ENCODE measurements around the gene ATP6V0D1. TPM values are rescaled to one million over a fixed set of nuclear protein-coding genes. Genes with fewer than 3 reads are reported as not detected.

Gene ATP6V0D1
- total RNA-seq, 2 donors from 2014 or later = 76.4 to 87.5 TPM

Other genes starting within 250 kb of the ATP6V0D1 start
- gene FHOD1, start 233.7 kb downstream of the ATP6V0D1 start, total RNA-seq = 10 to 100 TPM; 45.1 to 48.6 TPM
- 1 to 10 TPM; 1.3 to 1.4 TPM for gene SLC9A5, start 232.2 kb downstream of the ATP6V0D1 start, total RNA-seq
- 10 to 100 TPM; 17.8 to 18.4 TPM for gene PLEKHG4, start 201.6 kb downstream of the ATP6V0D1 start, total RNA-seq
- not detected for gene KCTD19, start 154.4 kb downstream of the ATP6V0D1 start, total RNA-seq
- gene LRRC36, start 154.3 kb downstream of the ATP6V0D1 start, total RNA-seq = not detected
- gene TPPP3, start 87.7 kb downstream of the ATP6V0D1 start, total RNA-seq = under 1 TPM; 0.29 to 0.70 TPM
- under 1 TPM in 1 of 2 donors, not detected in 1; 0.35 TPM for gene ZDHHC1, start 64.7 kb downstream of the ATP6V0D1 start, total RNA-seq
- not detected for gene HSD11B2, start 50.0 kb downstream of the ATP6V0D1 start, total RNA-seq
- gene AGRP, start 2.4 kb upstream of the ATP6V0D1 start, total RNA-seq = not detected
- 10 to 100 TPM; 46.5 to 66.0 TPM for gene RIPOR1, start 47.7 kb upstream of the ATP6V0D1 start, total RNA-seq
- 10 to 100 TPM; 48.5 to 57.8 TPM for gene CTCF, start 81.4 kb upstream of the ATP6V0D1 start, total RNA-seq
- gene CARMIL2, start 164.0 kb upstream of the ATP6V0D1 start, total RNA-seq = 100 to 1,000 TPM; 144 to 145 TPM
- gene ACD, start 179.1 kb upstream of the ATP6V0D1 start, total RNA-seq = 10 to 100 TPM; 29.5 to 38.7 TPM
- gene PARD6A, start 179.8 kb upstream of the ATP6V0D1 start, total RNA-seq = 1 to 10 TPM; 6.3 to 7.9 TPM
- gene ENKD1, start 185.6 kb upstream of the ATP6V0D1 start, total RNA-seq = 1 to 10 TPM; 6.1 to 6.8 TPM
- 1 to 10 TPM; 2.9 to 5.1 TPM for gene C16orf86, start 185.7 kb upstream of the ATP6V0D1 start, total RNA-seq
- gene GFOD2, start 238.2 kb upstream of the ATP6V0D1 start, total RNA-seq = 10 to 100 TPM; 11.7 to 14.7 TPM